Measurements from ENCODE around the gene LIMCH1.

The LIMCH1 gene

GRCh38 chr4:41537292-41537890 is 566 bp upstream of the LIMCH1 start:
- no peak for DNase-seq (ENCODE audit: low read depth)
- no peak for TF ChIP-seq CTCF (conservative IDR thresholded peaks at IDR 0.05; ENCODE audit: low read depth, low read length)
- H3K4me3 ChIP-seq (ENCODE audit: low read depth, low read length), result no peak overlapping the region

- TF ChIP-seq CTCF (conservative IDR thresholded peaks at IDR 0.05; ENCODE audit: low read depth, low read length), result no peak
- H3K4me3 ChIP-seq (ENCODE audit: low read depth, low read length), result no peak overlapping the region
- DNase-seq (ENCODE audit: low read depth), result no peak
These were observed 1.0 kb downstream of the LIMCH1 start for GRCh38 chr4:41538887-41539498.

GRCh38 chr4:41539711-41540110 is 1.8 kb downstream of the LIMCH1 start:
- no peak for DNase-seq (ENCODE audit: low read depth)
- no peak overlapping the region for H3K4me3 ChIP-seq (ENCODE audit: low read depth, low read length)
- TF ChIP-seq CTCF (conservative IDR thresholded peaks at IDR 0.05; ENCODE audit: low read depth, low read length), result no peak

GRCh38 chr4:41540687-41541086 is 2.7 kb downstream of the LIMCH1 start:
- no peak overlapping the region for H3K4me3 ChIP-seq (ENCODE audit: low read depth, low read length)
- no peak for TF ChIP-seq CTCF (conservative IDR thresholded peaks at IDR 0.05; ENCODE audit: low read depth, low read length)
- DNase-seq (ENCODE audit: low read depth), result no peak

- DNase-seq (ENCODE audit: low read depth), result no peak
- no peak for TF ChIP-seq CTCF (conservative IDR thresholded peaks at IDR 0.05; ENCODE audit: low read depth, low read length)
- H3K4me3 ChIP-seq (ENCODE audit: low read depth, low read length), result no peak overlapping the region
These were observed 3.7 kb downstream of the LIMCH1 start for GRCh38 chr4:41541687-41542094.

- TF ChIP-seq CTCF (conservative IDR thresholded peaks at IDR 0.05; ENCODE audit: low read depth, low read length), result no peak
- no peak for DNase-seq (ENCODE audit: low read depth)
- no peak overlapping the region for H3K4me3 ChIP-seq (ENCODE audit: low read depth, low read length)
These were observed 4.7 kb downstream of the LIMCH1 start for GRCh38 chr4:41542526-41543275.
